SH-SY5Y (cell line): ENCODE measurements around the gene GNAI1.

Source experiments
- GATA2 ChIP-seq: IDR thresholded peaks from 2 replicates; pipeline ENCODE4 v1.6.1; 2011; ENCODE audit warnings: mild to moderate bottlenecking, low read depth, low read length
- GATA3 ChIP-seq: IDR thresholded peaks from 2 replicates; pipeline ENCODE4 v1.6.1; 2011; ENCODE audit warnings: low read depth, mild to moderate bottlenecking, low read length, moderate library complexity

The GNAI1 gene

GRCh38 chr7:80140388-80140787 is 5.8 kb downstream of the GNAI1 start:
- TF ChIP-seq GATA2 (no peak), GATA3 (no peak)

DNA sequence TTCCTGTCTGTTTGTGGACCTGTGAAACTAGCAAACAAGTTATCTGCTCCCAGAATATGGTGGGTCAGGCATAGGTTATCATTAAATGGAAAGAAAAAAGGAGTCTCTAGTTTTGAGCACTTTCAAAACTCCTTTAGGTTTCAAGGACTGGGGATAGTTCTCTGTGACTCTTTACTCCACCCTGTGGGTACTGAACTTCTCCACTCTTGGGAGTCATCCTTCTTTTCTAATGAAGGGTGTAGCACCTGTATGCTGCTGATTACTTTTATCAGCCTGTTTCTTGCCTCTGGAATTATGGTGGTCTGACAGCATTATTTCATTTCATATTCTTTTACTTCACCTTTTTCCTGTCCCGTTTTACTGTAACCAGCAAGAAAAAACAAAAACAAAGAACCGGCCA is 6.7 kb downstream of the GNAI1 start:
- no peak for TF ChIP-seq GATA3
- no peak for TF ChIP-seq GATA2

GRCh38 chr7:80142853-80143580 is 8.4 kb downstream of the GNAI1 start:
- TF ChIP-seq GATA3 (no peak), GATA2 (no peak)

GRCh38 chr7:80145780-80146422 is 11.3 kb downstream of the GNAI1 start:
- peak; percentile 51 for TF ChIP-seq GATA2
- TF ChIP-seq GATA3: no peak

GRCh38 chr7:80146545-80147182 is 12.0 kb downstream of the GNAI1 start:
- TF ChIP-seq GATA2: no peak
- TF ChIP-seq GATA3: no peak

DNA sequence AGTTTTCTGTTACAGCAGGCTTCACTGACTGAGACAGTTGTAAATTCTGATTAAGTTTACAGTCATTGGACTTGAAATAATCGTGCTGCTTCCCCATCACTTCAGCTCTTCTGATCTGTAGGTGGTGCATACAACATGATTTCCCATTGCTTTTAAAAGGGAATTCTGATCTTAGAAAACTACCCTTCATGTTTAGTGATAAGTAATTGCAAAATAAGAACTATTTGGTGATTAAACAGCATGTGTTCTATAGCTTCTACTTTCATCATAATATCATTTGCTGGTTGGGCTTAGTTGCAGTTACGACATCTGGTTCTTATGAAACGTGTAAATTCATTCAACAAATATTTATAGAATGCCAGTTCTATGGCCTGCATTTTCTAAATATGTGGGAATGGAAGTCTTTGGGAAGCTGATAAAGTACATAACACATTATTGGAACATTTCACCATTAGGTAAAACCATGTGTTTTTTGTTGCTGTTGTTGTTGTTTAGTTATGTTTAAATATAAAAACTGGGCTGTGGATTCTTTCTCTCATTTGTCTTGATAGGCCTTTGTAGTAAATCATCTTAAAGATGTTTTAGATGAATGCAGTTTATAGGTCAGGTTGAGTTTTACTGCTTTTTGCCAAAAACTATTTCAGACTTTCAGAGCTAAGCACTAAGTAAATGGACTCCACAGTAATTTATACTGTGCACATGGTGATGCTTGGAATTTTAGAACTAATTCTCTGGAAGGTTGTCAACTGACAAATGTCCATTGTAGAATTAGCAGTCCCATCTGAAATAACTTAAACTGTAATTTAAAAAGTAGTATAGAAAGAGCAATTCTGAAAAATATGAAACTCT is 13.1 kb downstream of the GNAI1 start:
- TF ChIP-seq GATA3 (no peak), GATA2 (no peak)

GRCh38 chr7:80150611-80151273 is 16.1 kb downstream of the GNAI1 start:
- TF ChIP-seq GATA3 (no peak), GATA2 (no peak)

DNA sequence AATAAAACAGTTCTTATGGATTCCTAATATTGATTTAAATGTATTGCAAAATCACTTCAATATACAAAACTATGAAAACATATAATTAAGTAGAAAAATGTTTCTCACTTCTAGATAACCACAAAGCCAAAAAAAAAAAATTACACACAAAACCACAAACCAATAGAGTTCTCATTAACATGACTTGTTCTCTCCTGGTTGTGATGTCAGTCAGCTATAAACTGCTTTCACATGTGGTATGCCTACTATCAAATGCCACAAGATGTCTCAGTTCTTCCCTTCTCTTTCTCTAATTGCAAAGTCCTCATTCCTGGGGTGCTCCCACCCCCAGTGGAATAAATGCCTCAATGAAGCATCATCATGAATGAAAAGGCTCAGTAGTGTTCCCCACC is 16.6 kb downstream of the GNAI1 start:
- TF ChIP-seq GATA3 (no peak), GATA2 (no peak)

- TF ChIP-seq GATA2 (no peak), GATA3 (no peak)
These were observed 18.8 kb downstream of the GNAI1 start for GRCh38 chr7:80153446-80153845.

GRCh38 chr7:80154656-80155333 is 20.2 kb downstream of the GNAI1 start:
- TF ChIP-seq GATA2: no peak
- TF ChIP-seq GATA3: no peak

DNA sequence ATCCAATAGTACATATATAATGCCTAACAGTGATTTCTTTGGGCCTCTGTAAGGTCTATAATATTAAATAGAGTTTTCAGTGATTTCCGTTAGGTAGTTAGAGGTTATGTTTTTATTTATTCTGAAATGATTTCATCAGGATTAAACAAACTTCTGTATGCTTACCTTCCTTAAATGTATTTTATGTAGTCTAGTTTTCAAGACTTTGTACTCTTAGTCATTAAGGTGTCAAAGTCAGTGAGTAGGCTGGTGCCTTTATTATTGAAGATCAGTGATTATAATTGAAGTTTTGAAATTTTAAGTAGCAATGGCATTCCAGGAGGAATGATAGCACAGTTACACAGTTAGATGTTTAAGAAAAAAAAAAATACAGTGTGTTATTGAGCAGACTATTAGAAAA is 20.7 kb downstream of the GNAI1 start:
- TF ChIP-seq GATA2: no peak
- no peak for TF ChIP-seq GATA3

DNA sequence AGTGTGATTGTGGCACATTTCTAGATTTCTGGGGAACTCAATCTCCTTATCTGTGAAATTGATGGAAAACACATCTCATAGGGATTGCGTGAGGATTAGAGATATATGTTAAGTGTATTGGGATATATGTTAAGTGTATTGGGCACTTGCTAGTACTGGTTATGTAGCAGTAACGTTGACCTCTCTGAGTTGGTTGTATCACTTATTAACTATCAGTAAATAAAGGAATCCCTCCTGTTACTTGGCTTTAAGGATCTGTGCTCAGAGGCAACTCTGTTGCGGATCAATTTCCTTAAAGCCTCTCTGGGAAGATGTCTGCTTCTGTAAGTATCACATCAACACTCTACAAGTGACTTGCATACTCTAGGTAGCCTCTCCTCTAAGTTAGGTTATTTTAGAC is 25.2 kb downstream of the GNAI1 start:
- TF ChIP-seq GATA2 (no peak), GATA3 (no peak)

DNA sequence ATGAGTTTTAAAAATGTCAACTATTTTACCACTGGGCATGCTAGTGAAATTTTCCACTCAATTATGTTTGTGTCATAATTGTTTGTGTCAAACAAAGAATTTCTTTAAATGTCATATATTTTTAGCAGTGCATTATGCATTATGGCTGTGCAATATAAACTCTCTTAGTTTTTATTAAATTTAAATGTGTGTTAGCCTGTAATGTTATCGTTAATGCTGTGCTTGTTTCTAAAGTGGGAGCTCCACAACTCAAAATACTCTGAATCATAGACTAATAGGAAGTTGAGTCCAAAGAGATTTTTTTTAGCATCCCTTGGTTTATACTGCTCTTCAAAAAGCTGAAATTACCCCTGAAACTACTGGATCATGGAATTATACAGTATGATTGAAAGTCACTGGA is 26.8 kb downstream of the GNAI1 start:
- TF ChIP-seq GATA3 (no peak), GATA2 (no peak)
